Posterior cingulate gyrus (tissue), 11 donors: Measurements from ENCODE around the gene CCNDBP1.
"Not testable (repeated sequence)": the region's sequence is repeated elsewhere in the genome, so short reads cannot be mapped to it uniquely, and the experiment has no call there.

Experiments
- DNase-seq, 10 donors: peaks; one replicate each; pipeline versions ENCODE4 v3.0.0 to v3.0.0-alpha.2; 2020 to 2021; ENCODE audit warnings: mixed read lengths in 3 of 10
- intact Hi-C: fragments of 100-400 bp; cut with DNase I; formaldehyde crosslinking; loops from one replicate; pipeline ENCODE4 v1.15.1; 2023

Gene CCNDBP1

DNA sequence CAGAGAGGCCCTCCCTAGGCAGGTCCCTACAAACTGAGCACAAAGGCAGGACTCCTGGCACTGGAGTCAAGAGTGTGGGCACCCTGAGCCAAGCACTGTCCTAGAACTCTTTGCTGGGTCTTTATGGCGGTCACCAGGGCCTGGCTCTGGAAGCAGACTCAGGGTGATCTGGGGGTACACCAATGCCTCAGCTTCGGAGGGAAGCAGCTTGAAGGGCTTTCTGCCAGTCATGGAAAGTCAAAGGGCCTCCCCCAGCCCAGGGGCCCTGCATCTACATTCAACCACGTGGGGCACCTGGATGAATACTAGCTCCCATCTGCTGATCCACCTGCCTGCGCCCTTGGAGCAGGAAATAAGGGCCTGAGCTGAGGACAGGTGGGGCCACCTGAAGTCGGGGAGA is 28.3 kb downstream of the CCNDBP1 start:
- intact Hi-C loops: no loop called here
- DNase-seq: no peak

DNA sequence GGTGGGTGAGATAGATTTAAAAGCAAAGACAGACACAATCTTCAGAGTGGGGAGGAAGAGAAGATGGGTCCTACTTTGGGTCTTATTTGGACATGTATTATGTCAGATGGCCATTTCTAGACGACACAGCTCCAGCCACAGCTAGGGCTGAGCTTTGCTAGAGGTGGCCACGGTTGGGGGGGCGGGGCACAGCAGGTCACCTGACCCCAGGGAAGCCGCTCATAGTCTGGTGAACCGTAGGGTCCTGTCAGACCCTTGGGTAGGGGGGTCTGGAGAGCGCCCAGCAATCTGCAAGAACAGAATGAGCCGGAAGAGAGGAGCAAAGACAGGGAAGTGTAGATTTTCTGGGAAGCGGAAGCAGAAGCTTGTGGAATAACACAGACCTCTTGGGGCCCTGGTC is 29.0 kb downstream of the CCNDBP1 start:
- intact Hi-C loops: no loop called here
- no peak for DNase-seq

DNA sequence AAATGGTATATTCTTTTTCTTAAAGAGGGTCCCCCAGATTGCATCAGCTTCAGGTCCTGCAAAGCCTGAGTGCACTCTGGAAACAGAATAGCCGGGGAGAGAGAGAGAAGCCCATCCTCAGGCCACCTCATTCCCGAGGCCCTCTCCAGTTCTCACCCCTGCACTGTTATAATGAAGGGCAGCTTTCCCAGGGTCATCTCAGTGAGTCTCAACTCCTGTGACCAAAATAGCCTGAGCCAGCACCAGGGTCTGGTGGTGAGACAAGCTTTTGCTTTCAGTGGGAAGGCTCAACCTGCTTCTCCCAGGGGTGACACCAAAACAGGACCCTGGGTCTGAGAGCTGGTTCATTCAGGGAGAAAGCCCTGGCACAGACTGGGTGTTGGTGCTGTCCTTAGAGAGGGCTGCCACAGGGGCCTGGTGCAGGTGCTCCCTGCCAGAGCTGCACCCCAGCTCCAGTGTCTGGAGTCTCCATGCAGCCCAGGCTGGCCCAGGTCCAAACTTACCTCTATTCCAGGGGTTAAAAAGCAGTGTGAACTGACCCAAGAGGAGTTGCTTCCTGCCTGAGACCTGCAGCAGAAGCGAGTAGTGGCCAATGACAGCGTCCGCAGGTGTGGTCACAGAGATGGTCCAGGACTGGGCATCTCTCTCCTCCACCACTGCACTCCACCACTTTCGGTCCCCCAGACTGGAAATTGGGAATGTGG is 29.5 kb downstream of the CCNDBP1 start:
- intact Hi-C loops: no loop called here

DNA sequence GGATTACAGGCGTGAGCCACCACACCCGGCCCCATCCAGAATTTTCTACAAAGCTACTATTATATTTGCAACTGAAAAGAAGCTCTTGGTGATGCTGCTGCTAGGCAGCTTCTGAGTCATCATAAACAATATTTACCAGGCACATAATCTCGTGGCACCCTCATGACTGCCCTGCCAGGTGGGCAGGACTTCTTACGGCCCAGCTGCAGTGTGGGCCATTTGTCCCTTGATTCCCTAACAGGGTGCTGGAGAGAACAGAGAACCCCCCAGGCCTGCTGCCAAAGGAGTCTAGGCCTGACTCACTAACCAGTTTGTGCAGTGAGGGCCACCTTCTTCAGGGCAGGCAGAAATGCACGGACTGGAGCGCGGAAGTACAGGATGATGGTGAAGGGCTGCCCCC is 30.8 kb downstream of the CCNDBP1 start:
- intact Hi-C loops: no loop called here
- DNase-seq: no peak

More for the DNA sequence above, 29.5 kb downstream of the CCNDBP1 start:
- DNase-seq: no peak

DNA sequence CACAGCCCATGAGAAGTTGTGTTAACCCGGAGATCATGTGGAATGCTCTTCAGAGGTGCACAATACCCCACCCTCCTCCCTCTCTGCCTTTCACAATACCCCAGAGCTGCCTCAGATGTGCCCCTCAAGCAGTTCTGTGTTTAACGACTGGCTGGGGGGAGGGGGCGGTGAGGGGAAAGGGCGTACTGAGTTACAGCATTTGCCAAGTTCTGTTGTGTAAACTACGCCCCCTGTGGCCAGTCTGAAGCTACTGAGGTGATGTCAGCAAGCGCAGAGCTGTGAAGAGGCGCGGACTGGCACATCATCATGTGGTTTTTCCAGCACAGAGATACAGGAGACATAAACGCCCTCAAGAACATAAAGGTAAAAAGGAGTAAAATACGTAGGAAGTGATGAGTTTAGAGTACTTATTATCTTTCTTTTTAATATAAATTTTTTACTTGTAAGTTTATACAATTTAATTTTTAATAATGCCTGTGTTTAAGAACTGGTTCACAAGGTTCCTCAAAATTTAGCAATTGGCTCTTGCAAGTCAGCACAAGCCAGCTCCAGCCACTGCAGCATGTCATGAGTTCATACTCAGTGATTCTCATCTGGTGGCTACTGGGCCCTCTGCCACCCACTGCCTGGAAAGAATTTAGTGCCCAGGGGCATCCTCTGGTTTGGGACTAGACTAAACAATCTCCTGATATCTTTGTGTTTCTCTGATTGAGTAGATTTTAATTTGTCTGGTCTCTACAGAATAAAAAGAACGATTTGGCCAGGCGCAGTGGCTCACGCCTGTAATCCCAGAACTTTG is 33.9 kb downstream of the CCNDBP1 start:
- intact Hi-C loops: no loop called here
- DNase-seq: no peak

DNA sequence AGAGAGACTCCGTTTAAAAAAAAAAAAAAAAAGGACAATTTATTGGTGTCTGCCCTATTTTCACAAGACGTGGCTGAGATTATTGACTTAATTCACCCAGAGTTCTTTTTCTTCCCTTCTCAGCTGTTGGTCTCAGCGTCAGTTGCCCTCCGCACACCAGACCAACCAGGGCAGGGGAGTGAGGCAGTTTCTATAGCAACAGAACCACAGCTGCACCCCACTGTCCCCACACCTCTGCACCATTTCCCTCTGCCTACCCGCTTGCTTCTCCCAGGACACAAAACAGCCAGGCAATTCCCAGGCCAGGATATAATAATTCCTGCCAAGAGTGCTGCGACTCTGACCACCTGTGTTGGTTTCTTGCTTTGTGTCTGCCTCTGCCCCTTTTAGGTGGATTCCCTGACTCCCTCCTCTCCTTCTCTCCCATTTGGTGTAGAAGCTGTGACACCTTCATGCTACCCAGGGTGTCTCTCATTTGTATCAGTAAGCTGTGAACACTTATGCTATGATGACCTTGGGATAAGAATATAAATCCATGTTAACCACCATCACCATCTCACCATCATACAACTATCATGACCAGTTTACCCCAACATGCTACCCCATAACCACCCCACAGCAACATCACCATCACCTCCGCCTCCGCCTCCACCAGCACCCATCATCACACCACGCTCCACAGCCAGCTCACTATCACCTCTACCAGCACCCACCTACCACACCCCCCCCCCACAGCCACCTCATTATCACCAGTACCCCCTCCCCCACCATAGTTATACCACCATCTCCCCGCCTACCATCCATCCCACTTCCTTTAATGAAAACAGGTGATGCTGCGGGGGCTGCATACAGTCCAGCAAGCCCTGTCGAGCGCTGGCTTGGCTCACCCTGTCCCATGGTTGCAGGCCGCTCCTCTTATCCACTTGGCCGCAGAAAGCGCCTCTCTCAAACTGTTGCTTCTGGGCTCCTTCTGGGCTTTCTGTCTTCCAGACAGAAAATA is 35.0 kb downstream of the CCNDBP1 start:
- intact Hi-C loops: no loop called here
- DNase-seq: no peak

DNA sequence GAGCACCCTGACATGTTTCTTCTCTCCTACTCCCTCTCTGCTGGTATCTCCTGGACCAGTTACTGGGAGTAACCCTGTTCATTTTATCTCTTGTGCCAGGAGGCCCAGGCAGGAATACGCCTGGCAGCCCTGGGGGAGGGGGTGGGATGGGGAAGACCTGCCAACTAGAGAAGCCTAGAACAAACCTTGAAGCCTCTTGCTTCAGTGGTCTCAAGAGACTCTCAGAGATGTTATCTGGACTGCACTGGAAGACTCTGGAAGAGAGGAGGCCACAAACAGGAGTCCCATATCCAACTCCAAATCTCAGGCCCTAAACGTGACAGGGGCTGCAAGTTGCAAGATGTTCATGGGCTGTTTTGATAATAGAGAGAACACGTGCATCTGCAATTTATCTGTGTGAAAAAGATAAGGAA is 35.8 kb downstream of the CCNDBP1 start, which contains the start of gene EPB42:
Gene EPB42 (minus strand): TSS at position 28 of the 413 bp plus-strand sequence. CDS start 193 bp downstream, outside the sequence.
- intact Hi-C loops: no loop called here
- DNase-seq: no peak

DNA sequence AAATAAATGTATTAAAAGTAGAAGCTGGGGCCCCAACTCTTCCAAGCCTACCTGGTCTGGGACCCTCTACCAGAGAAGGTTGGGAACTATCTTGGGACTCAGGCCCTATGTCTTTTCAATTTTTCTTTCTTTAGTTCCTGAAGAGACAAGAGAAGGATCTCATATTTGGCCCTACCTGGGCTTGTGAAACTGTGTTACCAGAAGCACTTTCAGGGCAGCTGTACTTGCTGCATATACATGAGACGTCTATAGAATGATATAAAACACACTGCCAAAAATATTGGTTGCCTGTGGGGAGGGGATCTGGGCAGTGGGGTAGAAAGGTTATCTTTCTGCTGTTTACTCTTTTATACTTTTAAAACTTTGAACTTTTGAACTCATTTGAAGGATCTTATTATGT is 36.2 kb downstream of the CCNDBP1 start:
- no peak for DNase-seq
- intact Hi-C loops: no loop called here

DNA sequence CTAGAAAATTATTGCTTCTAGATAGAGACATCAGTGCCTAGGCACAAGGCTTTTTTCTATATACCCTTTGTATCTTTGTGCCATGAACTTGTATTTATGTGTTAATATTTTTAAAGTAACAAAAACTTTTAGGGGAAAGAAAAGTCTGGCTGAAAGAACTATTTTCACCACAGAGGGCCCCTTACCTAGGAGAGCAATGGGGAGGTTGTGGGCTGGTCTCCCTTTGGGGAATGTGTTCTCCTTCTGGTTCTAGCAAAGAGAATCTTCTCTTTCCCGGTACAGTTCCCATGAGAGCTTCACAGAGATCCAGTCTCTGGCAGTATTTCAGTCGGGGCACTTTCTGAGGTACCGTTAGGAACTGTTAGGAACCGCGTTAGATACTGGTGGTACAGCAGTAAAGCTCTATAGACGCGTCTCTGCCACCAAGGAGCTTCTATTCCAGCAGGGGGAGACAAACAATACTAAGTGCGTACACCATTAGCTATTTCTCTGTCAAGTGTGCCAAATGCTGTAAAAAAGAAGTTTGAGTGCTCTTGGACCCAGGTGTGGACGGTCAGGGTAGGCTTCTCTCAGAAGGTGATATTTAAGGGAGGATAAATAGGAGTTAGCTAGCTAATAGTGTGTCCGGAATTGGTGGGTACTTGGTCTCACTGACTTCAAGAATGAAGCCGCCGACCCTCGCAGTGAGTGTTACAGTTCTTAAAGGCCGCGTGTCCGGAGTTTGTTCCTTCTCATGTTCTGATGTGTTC is 40.2 kb downstream of the CCNDBP1 start:
- intact Hi-C loops: loop anchor here (1.0 kb wide), 1 partner anchor 60 kb away; no protein-coding TSS in a partner anchor
- peak in 1 of 10 donors; percentile 28 for DNase-seq

DNA sequence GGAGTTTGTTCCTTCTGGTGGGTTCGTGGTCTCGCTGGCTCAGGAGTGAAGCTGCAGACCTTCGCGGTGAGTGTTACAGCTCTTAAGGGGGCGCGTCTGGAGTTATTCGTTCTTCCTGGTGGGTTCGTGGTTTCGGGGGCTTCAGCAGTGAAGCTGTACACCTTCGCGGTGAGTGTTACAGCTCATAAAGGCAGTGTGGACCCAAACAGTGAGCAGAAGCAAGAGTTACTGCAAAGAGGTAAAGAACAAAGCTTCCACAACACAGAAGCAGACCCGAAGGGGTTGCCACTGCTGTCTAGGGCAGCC is 40.7 kb downstream of the CCNDBP1 start:
- intact Hi-C loops: loop anchor here (1.0 kb wide), 1 partner anchor 59 kb away; no protein-coding TSS in a partner anchor

DNA sequence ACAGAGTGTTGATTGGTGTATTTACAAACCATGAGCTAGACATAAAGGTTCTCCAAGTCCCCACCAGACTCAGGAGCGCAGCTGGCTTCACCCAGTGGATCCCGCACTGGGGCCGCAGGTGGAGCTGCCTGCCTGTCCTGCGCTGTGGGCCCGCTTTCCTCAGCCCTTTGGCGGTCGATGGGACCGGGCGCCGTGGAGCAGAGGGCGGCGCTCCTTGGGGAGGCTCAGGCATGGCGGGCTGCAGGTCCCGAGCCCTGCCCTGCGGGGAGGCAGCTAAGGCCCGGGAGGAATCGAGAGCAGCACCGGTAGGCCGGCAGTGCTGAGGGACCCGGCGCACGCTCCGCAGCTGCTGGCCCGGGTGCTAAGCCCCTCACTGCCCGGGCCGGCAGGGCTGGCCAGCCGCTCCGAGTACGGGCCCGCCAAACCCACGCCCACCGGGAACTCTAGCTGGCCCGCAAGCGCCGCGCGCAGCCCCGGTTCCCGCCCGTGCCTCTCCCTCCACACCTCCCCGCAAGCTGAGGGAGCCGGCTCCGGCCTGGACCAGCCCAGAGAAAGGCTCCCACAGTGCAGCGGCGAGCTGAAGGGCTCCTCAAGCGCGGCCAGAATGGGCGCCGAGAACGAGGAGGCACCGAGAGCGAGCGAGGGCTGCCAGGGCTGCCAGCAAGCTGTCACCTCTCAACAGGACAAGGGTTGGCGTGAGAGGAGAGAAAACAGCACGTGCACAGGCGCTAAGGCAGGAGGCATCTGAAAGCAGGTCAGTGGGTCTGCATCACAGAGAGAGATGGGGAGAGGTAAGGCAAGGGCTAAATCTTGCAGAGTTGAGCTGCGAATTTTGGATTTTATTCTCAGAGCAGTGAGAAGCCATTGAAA is 41.5 kb downstream of the CCNDBP1 start:
- intact Hi-C loops: no loop called here
- peak in 1 of 10 donors; percentile 82 for DNase-seq

More for the DNA sequence above, 40.7 kb downstream of the CCNDBP1 start:
- not testable (repeated sequence) for DNase-seq

DNA sequence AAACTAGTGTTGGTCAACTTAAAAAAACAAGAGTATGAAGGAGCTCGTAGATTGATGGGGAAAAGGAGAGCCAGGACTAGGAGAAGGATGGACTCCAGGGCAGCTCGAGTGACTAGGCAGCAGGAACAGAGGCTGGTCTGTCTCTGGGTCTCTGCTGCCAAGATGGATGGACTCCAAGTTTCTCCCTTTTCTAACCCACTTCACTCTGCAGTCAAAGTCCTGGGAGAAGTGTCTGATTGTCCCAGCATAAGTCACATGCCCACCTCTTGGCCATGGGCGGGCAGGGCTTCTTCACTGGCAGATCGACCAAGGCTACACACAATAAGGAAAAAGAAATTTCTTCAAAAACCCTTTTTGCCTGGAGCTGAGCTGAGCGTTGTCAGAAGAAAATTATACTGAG is 44.8 kb downstream of the CCNDBP1 start:
- intact Hi-C loops: no loop called here
- peak in 3 of 10 donors; percentile 9 to 31 (median 20) for DNase-seq

DNA sequence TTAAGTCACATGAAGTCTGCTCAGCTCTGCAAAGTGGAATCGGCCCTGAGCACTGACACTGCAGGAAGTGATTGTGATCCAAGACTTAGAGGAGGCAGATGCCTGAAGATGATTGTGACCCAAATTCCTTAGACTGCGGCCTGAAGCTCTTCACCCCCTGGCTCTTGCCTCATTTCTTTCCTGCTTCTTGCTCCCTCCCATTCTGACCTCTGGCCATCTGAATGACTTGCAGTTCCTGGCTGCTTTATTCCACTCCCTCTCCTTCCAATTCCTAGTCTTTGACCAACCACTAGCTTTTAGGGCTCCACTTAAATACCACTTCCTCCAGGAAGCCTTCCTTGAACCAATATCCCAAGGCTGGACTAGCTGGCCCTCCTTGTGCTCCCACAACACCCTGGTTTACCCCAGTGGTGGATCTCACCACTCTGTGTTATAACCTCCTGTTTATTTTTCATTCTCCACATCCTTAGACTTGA is 45.5 kb downstream of the CCNDBP1 start:
- DNase-seq: no peak
- intact Hi-C loops: no loop called here

DNA sequence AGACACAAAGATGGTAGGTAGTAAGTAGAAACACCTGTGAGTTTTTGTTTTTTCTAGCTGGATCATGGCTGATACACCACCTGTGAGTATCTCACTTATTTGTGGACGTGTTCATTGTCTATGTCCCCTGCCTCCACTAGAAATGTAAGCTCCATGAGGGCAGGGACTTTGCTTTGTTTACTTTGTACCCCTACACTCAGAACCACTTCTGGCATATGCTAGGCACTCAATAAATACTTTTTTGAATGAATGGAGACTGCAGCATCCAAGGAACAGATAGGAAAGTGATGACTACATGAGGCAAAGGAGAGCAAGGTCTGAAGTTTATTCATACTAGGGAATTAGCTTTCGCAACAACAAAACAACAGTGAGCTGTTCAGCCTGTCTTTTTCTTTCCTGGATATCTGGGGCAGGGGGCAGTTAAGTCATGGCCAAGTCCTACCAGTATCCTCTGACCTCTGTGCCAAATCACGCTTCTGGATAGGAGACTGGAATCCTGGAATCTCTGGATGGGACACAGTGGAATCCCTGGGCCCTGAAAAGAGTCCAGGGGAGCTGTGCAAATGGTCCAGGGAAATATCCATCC is 47.2 kb downstream of the CCNDBP1 start:
- no peak for DNase-seq
- intact Hi-C loops: no loop called here

DNA sequence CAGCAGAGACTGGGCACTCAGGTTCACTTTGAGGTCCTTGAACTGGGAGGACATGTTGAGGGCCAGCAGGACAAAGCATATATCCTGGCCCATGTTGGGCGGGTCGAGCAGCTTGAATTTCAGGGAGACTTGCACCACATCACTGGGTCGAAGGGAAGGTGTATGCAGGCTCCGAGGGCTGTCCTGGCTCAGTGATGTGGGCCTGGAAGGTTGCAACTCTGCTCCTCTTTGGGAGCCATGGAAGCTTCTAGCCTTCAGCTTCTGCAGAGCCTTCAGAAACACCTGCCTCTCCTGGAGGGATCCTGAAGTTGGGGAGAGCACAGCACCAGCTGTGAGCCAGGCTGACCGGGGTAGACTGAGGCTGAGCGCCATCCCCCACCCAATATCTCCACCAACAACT is 50.3 kb downstream of the CCNDBP1 start:
- no peak for DNase-seq
- intact Hi-C loops: no loop called here

DNA sequence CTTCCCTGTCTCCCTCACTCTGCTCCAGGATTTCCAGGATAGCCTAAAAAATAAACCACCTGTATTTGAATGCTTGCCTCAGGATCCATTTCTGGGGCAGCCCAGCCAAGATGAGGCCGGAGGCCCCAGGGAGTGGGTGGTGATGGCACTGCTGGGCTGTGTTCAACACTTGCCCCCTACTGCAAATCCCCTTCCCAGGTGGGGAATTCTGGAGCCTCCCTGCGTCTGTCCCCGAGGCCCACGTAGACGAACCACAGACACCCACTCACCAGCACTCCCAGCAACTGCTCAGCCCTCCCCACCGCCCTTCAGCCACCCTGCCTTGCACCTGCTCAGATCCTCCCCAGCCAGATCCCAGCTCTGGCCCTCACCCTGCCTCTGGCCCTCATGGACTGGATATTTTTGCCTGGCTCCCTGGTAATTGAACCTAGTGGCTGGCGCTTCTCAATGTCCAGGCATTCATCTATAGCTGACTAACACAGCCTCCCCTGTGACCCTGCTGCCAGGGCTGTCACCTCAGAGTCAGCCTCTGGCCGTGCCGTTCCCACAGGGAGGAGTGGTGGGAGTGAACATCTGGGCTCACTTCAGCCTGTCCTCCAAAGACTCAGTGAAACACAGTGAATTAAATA is 52.8 kb downstream of the CCNDBP1 start:
- no peak for DNase-seq
- intact Hi-C loops: no loop called here

DNA sequence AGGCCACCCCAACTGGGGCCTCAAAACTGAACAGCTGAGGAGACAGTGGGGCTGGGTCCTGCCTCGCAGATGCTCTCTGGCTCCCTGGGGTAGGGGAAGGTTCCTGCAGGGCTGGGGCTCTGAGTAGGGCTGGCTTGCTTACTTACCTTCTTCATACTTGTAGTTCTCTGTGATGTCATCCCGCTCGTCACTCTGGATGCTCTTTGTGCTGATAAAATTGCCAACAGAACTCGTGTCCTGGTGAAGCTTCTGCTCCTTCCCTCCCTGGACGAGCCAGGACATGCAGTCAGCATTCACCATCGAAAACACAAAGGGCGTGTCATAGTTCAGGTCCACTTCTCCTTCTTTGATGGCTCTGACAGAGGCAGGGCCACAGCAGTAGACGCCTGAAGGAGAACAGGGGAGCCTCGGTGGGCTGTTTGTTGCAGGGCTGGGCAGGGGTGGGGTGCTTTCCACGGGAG is 53.5 kb downstream of the CCNDBP1 start:
- intact Hi-C loops: no loop called here
- DNase-seq: no peak
